Activated naive CD8-positive, alpha-beta T cell treated with anti-CD3 and anti-CD28 coated beads, Interleukin-2, amount 50 U/mL, for 24 hours (primary cell): ENCODE measurements around the gene RNU1-2.
"Not testable (repeated sequence)": the region's sequence is repeated elsewhere in the genome, so short reads cannot be mapped to it uniquely, and the experiment has no call there.

Source experiments
- ATAC-seq: fragments of 150-1000 bp; cut with Tn5 transposase; one replicate; pipeline ENCODE4 v1.10.0; 2021
- DNase-seq: peaks from one replicate; pipeline ENCODE4 v3.0.0; 2021
- H3K27ac Mint-ChIP-seq: one replicate; pipeline ENCODE4 v1.8.0; 2021; ENCODE audit warnings: mild to moderate bottlenecking, mixed read lengths
- H3K27me3 Mint-ChIP-seq: one replicate; pipeline ENCODE4 v1.8.0; 2021; ENCODE audit warnings: mixed read lengths
- H3K36me3 Mint-ChIP-seq: one replicate; pipeline ENCODE4 v1.8.0; 2021; ENCODE audit warnings: low read depth, mixed read lengths
- H3K4me1 Mint-ChIP-seq: one replicate; pipeline ENCODE4 v1.8.0; 2021; ENCODE audit warnings: mixed read lengths
- H3K4me3 Mint-ChIP-seq: one replicate; pipeline ENCODE4 v1.8.0; 2021; ENCODE audit warnings: mild to moderate bottlenecking, moderate library complexity, mixed read lengths
- H3K9me3 Mint-ChIP-seq: one replicate; pipeline ENCODE4 v1.8.0; 2021; ENCODE audit warnings: mixed read lengths

The RNU1-2 gene

GRCh38 chr1:16895598-16896315 is at the start of gene RNU1-2:
TSS of gene RNU1-2 (plus strand) at chr1:16895980.
- peaks cover 33% of the 10 kb centered on the region for H3K4me1 Mint-ChIP-seq
- peak; percentile 76 for DNase-seq
- peak; percentile 100 for ATAC-seq
- peak within 1 kb of the TSS; percentile 72 for H3K4me3 Mint-ChIP-seq
- H3K27me3 Mint-ChIP-seq, H3K36me3 Mint-ChIP-seq, H3K9me3 Mint-ChIP-seq: not testable (repeated sequence)
- peak within 1 kb of the TSS; percentile 99 for H3K27ac Mint-ChIP-seq

- not testable (repeated sequence) for H3K9me3 Mint-ChIP-seq, H3K4me1 Mint-ChIP-seq, ATAC-seq, DNase-seq, H3K4me3 Mint-ChIP-seq, H3K27ac Mint-ChIP-seq, H3K36me3 Mint-ChIP-seq, H3K27me3 Mint-ChIP-seq
Observed at GRCh38 chr1:16856201-16856600, 39.6 kb upstream of the RNU1-2 start.

GRCh38 chr1:16859167-16860041 is 36.4 kb upstream of the RNU1-2 start:
- H3K4me1 Mint-ChIP-seq, DNase-seq, H3K27me3 Mint-ChIP-seq, ATAC-seq, H3K9me3 Mint-ChIP-seq, H3K36me3 Mint-ChIP-seq, H3K27ac Mint-ChIP-seq, H3K4me3 Mint-ChIP-seq: not testable (repeated sequence)

- not testable (repeated sequence) for H3K4me1 Mint-ChIP-seq, DNase-seq, H3K27ac Mint-ChIP-seq, H3K36me3 Mint-ChIP-seq, H3K27me3 Mint-ChIP-seq, H3K4me3 Mint-ChIP-seq, ATAC-seq, H3K9me3 Mint-ChIP-seq
Observed at GRCh38 chr1:16860048-16860447, 35.7 kb upstream of the RNU1-2 start.

- H3K27me3 Mint-ChIP-seq, H3K4me1 Mint-ChIP-seq, H3K4me3 Mint-ChIP-seq, H3K9me3 Mint-ChIP-seq, H3K36me3 Mint-ChIP-seq, DNase-seq: not testable (repeated sequence)
- peak; percentile 87 for ATAC-seq
- H3K27ac Mint-ChIP-seq = peak overlapping the region; percentile 71
Observed at GRCh38 chr1:16861832-16862245, 33.9 kb upstream of the RNU1-2 start.

GRCh38 chr1:16862415-16862814 is 33.4 kb upstream of the RNU1-2 start:
- not testable (repeated sequence) for H3K4me1 Mint-ChIP-seq, H3K27ac Mint-ChIP-seq, ATAC-seq, H3K27me3 Mint-ChIP-seq, H3K4me3 Mint-ChIP-seq, H3K9me3 Mint-ChIP-seq, H3K36me3 Mint-ChIP-seq, DNase-seq

- H3K27ac Mint-ChIP-seq = not testable (repeated sequence)
Observed at GRCh38 chr1:16863024-16863423, 32.8 kb upstream of the RNU1-2 start.

GRCh38 chr1:16866926-16867707 is 28.7 kb upstream of the RNU1-2 start:
- ATAC-seq, H3K27ac Mint-ChIP-seq, H3K4me3 Mint-ChIP-seq: not testable (repeated sequence)

More at GRCh38 chr1:16863024-16863423, 32.8 kb upstream of the RNU1-2 start:
- not testable (repeated sequence) for DNase-seq, H3K36me3 Mint-ChIP-seq, H3K4me1 Mint-ChIP-seq, H3K27me3 Mint-ChIP-seq, H3K9me3 Mint-ChIP-seq, H3K4me3 Mint-ChIP-seq
- ATAC-seq = peak; percentile 67

GRCh38 chr1:16868787-16869186 is 27.0 kb upstream of the RNU1-2 start:
- not testable (repeated sequence) for H3K4me1 Mint-ChIP-seq, H3K9me3 Mint-ChIP-seq, H3K36me3 Mint-ChIP-seq, H3K4me3 Mint-ChIP-seq, ATAC-seq, H3K27ac Mint-ChIP-seq, DNase-seq
- H3K27me3 Mint-ChIP-seq = peaks cover 22% of the 10 kb centered on the region

More at GRCh38 chr1:16866926-16867707, 28.7 kb upstream of the RNU1-2 start:
- not testable (repeated sequence) for H3K36me3 Mint-ChIP-seq, H3K9me3 Mint-ChIP-seq, DNase-seq, H3K4me1 Mint-ChIP-seq
- peaks cover 12% of the 10 kb centered on the region for H3K27me3 Mint-ChIP-seq

GRCh38 chr1:16869996-16870395 is 25.8 kb upstream of the RNU1-2 start:
- peaks cover 22% of the 10 kb centered on the region for H3K27me3 Mint-ChIP-seq
- H3K36me3 Mint-ChIP-seq, H3K9me3 Mint-ChIP-seq, DNase-seq, H3K4me3 Mint-ChIP-seq, H3K4me1 Mint-ChIP-seq, ATAC-seq, H3K27ac Mint-ChIP-seq: not testable (repeated sequence)

- not testable (repeated sequence) for H3K4me1 Mint-ChIP-seq
Observed at GRCh38 chr1:16871171-16871570, 24.6 kb upstream of the RNU1-2 start.

GRCh38 chr1:16872152-16873075 is 23.4 kb upstream of the RNU1-2 start:
- ATAC-seq (peak; percentile 98), DNase-seq (peak; percentile 83)
- Mint-ChIP-seq H3K27me3 (peaks cover 37% of the 10 kb centered on the region), H3K27ac (peak overlapping the region; percentile 81), H3K4me3 (peak overlapping the region; percentile 75)
- H3K4me1 Mint-ChIP-seq, H3K9me3 Mint-ChIP-seq, H3K36me3 Mint-ChIP-seq: not testable (repeated sequence)

More at GRCh38 chr1:16871171-16871570, 24.6 kb upstream of the RNU1-2 start:
- H3K9me3 Mint-ChIP-seq, H3K36me3 Mint-ChIP-seq, H3K27ac Mint-ChIP-seq, DNase-seq, H3K4me3 Mint-ChIP-seq, ATAC-seq: not testable (repeated sequence)
- H3K27me3 Mint-ChIP-seq = peaks cover 32% of the 10 kb centered on the region

GRCh38 chr1:16873076-16873879 is 22.5 kb upstream of the RNU1-2 start:
- H3K36me3 Mint-ChIP-seq, H3K4me1 Mint-ChIP-seq, ATAC-seq, H3K9me3 Mint-ChIP-seq: not testable (repeated sequence)
- peaks cover 38% of the 10 kb centered on the region for H3K27me3 Mint-ChIP-seq
- peak overlapping the region; percentile 75 for H3K4me3 Mint-ChIP-seq
- peak; percentile 44 for DNase-seq
- H3K27ac Mint-ChIP-seq = peak overlapping the region; percentile 4
